ENCODE measurements around the gene XPOT.

- TF ChIP-seq CTCF (IDR thresholded peaks at IDR 0.05): no peak
- TF ChIP-seq POLR2A (IDR thresholded peaks at IDR 0.05): no peak
Measured at GRCh38 chr12:64428956-64429355, 24.8 kb downstream of the XPOT start.
